Caco-2 (cell line): ENCODE data around the gene SYCP2. TPM values are rescaled to one million over a fixed set of nuclear protein-coding genes. Genes with fewer than 3 reads are reported as not detected.

Source experiments
- BruUV-seq: library from RNA; stranded (reverse); fragments of 400-500 nt; replicated peaks from 2 replicates; lab custom pipeline; 2021; lab: Mats Ljungman, UMichigan
- CTCF ChIA-PET: fragments of 300-600 bp; sonication (Branson Sonifier 250); formaldehyde crosslinking; loops from one replicate; lab custom pipeline; 2022; ENCODE audit warnings: antibody characterized with exemption; lab: Charles Lee
- POLR2A ChIA-PET: fragments of 300-600 bp; sonication (Branson Sonifier 250); formaldehyde crosslinking; loops from one replicate; lab custom pipeline; 2022; ENCODE audit warnings: antibody characterized with exemption; lab: Charles Lee
- DNase-seq, 2 experiments: peaks; one replicate each; pipeline versions ENCODE4 v3.0.0 to v3.0.0-alpha.2; 2020 to 2022
- H3K27me3 ChIP-seq: replicated peaks from 2 replicates; pipeline ENCODE4 v1.6.0; 2011; ENCODE audit warnings: low read length; ENCODE audit not compliant: control insufficient read depth, insufficient read depth
- H3K36me3 ChIP-seq: 2 replicates; pipeline ENCODE4 v1.5.1; 2011; ENCODE audit warnings: low read length; ENCODE audit not compliant: control insufficient read depth, insufficient read depth
- H3K4me1 ChIP-seq: fragments of 250-450 bp; sonication (Bioruptor Pico); 2 replicates; pipeline ENCODE4 v1.5.1; 2020; ENCODE audit warnings: mild to moderate bottlenecking
- H3K4me3 ChIP-seq: 2 replicates; pipeline ENCODE4 v1.5.1; 2011; ENCODE audit warnings: low read depth, mild to moderate bottlenecking, control low read depth, low read length
- H3K9me3 ChIP-seq: fragments of 250-450 bp; sonication (Bioruptor Pico); 2 replicates; pipeline ENCODE4 v1.5.1; 2020; ENCODE audit warnings: mild to moderate bottlenecking, moderate library complexity
- H3K27ac Mint-ChIP-seq: one replicate; pipeline ENCODE4 v1.8.0; 2022; ENCODE audit warnings: mixed read lengths; ENCODE audit not compliant: unreplicated experiment
- H3K27me3 Mint-ChIP-seq: one replicate; pipeline ENCODE4 v1.8.0; 2022; ENCODE audit warnings: mixed read lengths; ENCODE audit not compliant: insufficient read depth, unreplicated experiment
- H3K36me3 Mint-ChIP-seq: one replicate; pipeline ENCODE4 v1.8.0; 2022; ENCODE audit warnings: mild to moderate bottlenecking, mixed read lengths; ENCODE audit not compliant: insufficient read depth, unreplicated experiment
- H3K4me1 Mint-ChIP-seq: one replicate; pipeline ENCODE4 v1.8.0; 2022; ENCODE audit warnings: low read depth, mixed read lengths; ENCODE audit not compliant: unreplicated experiment
- H3K4me3 Mint-ChIP-seq: one replicate; pipeline ENCODE4 v1.8.0; 2022; ENCODE audit warnings: mild to moderate bottlenecking, moderate library complexity, mixed read lengths; ENCODE audit not compliant: unreplicated experiment
- H3K9me3 Mint-ChIP-seq: one replicate; pipeline ENCODE4 v1.8.0; 2022; ENCODE audit warnings: mixed read lengths; ENCODE audit not compliant: unreplicated experiment
- CTCF ChIP-seq, 2 experiments: fragments of 200-600 bp in 1 of 2; IDR thresholded peaks; 1 replicate in 1 of 2; 2 replicates in 1 of 2; pipeline versions ENCODE4 v1.5.1 to v1.8.0; 2011 to 2022; ENCODE audit warnings: antibody characterized with exemption in 1 of 2, control low read depth in 1 of 2, inconsistent platforms in 1 of 2, low read depth in 1 of 2, low read length in 1 of 2, mild to moderate bottlenecking in 1 of 2, moderate library complexity in 1 of 2; ENCODE audit not compliant: insufficient read depth in 1 of 2, severe bottlenecking in 1 of 2, unreplicated experiment in 1 of 2
- intact Hi-C: fragments of 100-400 bp; cut with micrococcal nuclease; formaldehyde crosslinking; loops from one replicate; pipeline ENCODE4 v1.10.0; 2022; ENCODE audit not compliant: unreplicated experiment
- total RNA-seq: library from RNA; stranded (reverse); gene quantifications from 2 replicates; pipeline ENCODE4 v1.2.3, GENCODE V29; 2022

The SYCP2 gene
- total RNA-seq, 1 experiment from 2014 or later, result 68.7 TPM

GRCh38 chr20:59829786-59830664 is 103.4 kb downstream of the SYCP2 start:
- peaks cover 13% of the 10 kb centered on the region for H3K4me1 Mint-ChIP-seq
- no peak overlapping the region for H3K27ac Mint-ChIP-seq
- no peak for TF ChIP-seq CTCF (IDR thresholded peaks at IDR 0.05; ENCODE audit: insufficient read depth in 1 of 2, low read depth in 1 of 2, low read length in 1 of 2, severe bottlenecking in 1 of 2, unreplicated experiment in 1 of 2)
- H3K4me3 ChIP-seq, result no peak overlapping the region
- H3K27me3 ChIP-seq, result no peaks in the 10 kb centered on the region
- 0 out of 2 replicates have a peak, but pooled peaks cover 7% of the 10 kb centered on the region for H3K4me1 ChIP-seq
- no peaks in the 10 kb centered on the region for H3K9me3 ChIP-seq
- H3K9me3 Mint-ChIP-seq, result no peaks in the 10 kb centered on the region
- TSS peak; percentile 23 for BruUV-seq
- no peaks in the 10 kb centered on the region for H3K36me3 Mint-ChIP-seq
- no peaks in the 10 kb centered on the region for H3K36me3 ChIP-seq
- ChIA-PET POLR2A (no interaction called here), CTCF (interaction anchor here (0.6 kb wide), 1 partner anchor 8 kb away, joined by 3 read pairs; no protein-coding TSS in a partner anchor)
- H3K27me3 Mint-ChIP-seq, result peaks cover 11% of the 10 kb centered on the region
- intact Hi-C loops, result loop anchor here (5.0 kb wide), 1 partner anchor 48 kb away; no protein-coding TSS in a partner anchor
- no peak overlapping the region for H3K4me3 Mint-ChIP-seq
- DNase-seq, result no peak

- peaks cover 13% of the 10 kb centered on the region for H3K4me1 Mint-ChIP-seq
- Histone ChIP-seq H3K4me1 (0 out of 2 replicates have a peak, but pooled peaks cover 7% of the 10 kb centered on the region), H3K36me3 (no peaks in the 10 kb centered on the region), H3K27me3 (no peaks in the 10 kb centered on the region), H3K9me3 (no peaks in the 10 kb centered on the region), H3K4me3 (no peak overlapping the region)
- intact Hi-C loops, result no loop called here
- no peak for DNase-seq
- no peaks in the 10 kb centered on the region for H3K9me3 Mint-ChIP-seq
- CTCF ChIA-PET, result no interaction called here
- POLR2A ChIA-PET, result no interaction called here
- peaks cover 11% of the 10 kb centered on the region for H3K27me3 Mint-ChIP-seq
- no TSS peak for BruUV-seq
- no peak overlapping the region for H3K27ac Mint-ChIP-seq
- no peak for TF ChIP-seq CTCF (IDR thresholded peaks at IDR 0.05; ENCODE audit: insufficient read depth in 1 of 2, low read depth in 1 of 2, low read length in 1 of 2, severe bottlenecking in 1 of 2, unreplicated experiment in 1 of 2)
- no peak overlapping the region for H3K4me3 Mint-ChIP-seq
- H3K36me3 Mint-ChIP-seq, result no peaks in the 10 kb centered on the region
These were observed 104.2 kb downstream of the SYCP2 start for GRCh38 chr20:59829054-59829785.
